Vagina (tissue), 2 donors: Measurements from ENCODE around the gene ADGRL3.

ENCODE experiments used
- CTCF ChIP-seq, 3 experiments: fragments of 450-650 bp in 2 of 3; fragments of 200-600 bp in 1 of 3; sonication (generic) in 1 of 3; IDR thresholded peaks; one replicate each; pipeline ENCODE4 v1.5.1; 2017 to 2019; ENCODE audit warnings: antibody characterized with exemption in 3 of 3, mild to moderate bottlenecking in 2 of 3, moderate library complexity in 2 of 3
- POLR2A ChIP-seq, 2 donors: fragments of 450-650 bp; IDR thresholded peaks; one replicate each; pipeline ENCODE4 v1.6.1; 2017; ENCODE audit warnings: antibody characterized with exemption in 2 of 2, mild to moderate bottlenecking in 2 of 2, moderate library complexity in 2 of 2

GRCh38 chr4:61478340-61478739 is 278.2 kb downstream of the ADGRL3 start:
- no peak for TF ChIP-seq CTCF (IDR thresholded peaks at IDR 0.05)
- no peak for TF ChIP-seq POLR2A (IDR thresholded peaks at IDR 0.05)
